ENCODE data around the gene CEL. TPM values are rescaled to one million over a fixed set of nuclear protein-coding genes. Genes with fewer than 3 reads are reported as not detected.
A peak's percentile ranks its signal among the peaks of the same experiment; 100 is the strongest.

The CEL gene
- total RNA-seq, 1 experiment from 2014 or later: 3.6 TPM

GRCh38 chr9:133048595-133048994, 13.2 kb upstream of the CEL start:
- Histone ChIP-seq H2BK20ac (ENCODE audit: low read depth, low read length, poor library complexity, severe bottlenecking) (no peak overlapping the region), H4K5ac (ENCODE audit: insufficient read length, low read depth, low read length) (no peak overlapping the region), H2BK12ac (ENCODE audit: insufficient read length, low read depth, low read length) (no peak overlapping the region), H3K23me2 (ENCODE audit: insufficient read length, low read depth, low read length, poor library complexity, severe bottlenecking) (no peaks in the 10 kb centered on the region), H3K56ac (ENCODE audit: insufficient read length, low read depth, low read length) (no peak overlapping the region), H2AFZ (ENCODE audit: low read length) (no peak overlapping the region), H4K20me1 (ENCODE audit: control insufficient read depth, insufficient read depth, insufficient read length) (no peaks in the 10 kb centered on the region), H3K4ac (ENCODE audit: low read depth, low read length) (no peak overlapping the region), H3K9me3 (ENCODE audit: control insufficient read depth, low read depth, low read length) (no peaks in the 10 kb centered on the region), H4K8ac (replicated peaks; ENCODE audit: insufficient read length, low read depth, low read length) (no peak overlapping the region), H2AK5ac (ENCODE audit: insufficient read length, low read length) (no peak overlapping the region), H4K91ac (ENCODE audit: insufficient read length, low read depth, low read length) (no peak overlapping the region), H2BK5ac (ENCODE audit: insufficient read length, low read length) (no peak overlapping the region), H3K18ac (ENCODE audit: insufficient read length, low read depth, low read length) (no peak overlapping the region), H3K14ac (ENCODE audit: insufficient read depth, low read length) (no peak overlapping the region), H3K23ac (ENCODE audit: insufficient read length, low read depth, low read length) (no peak overlapping the region), H3K4me1 (ENCODE audit: insufficient read depth, low read length) (no peaks in the 10 kb centered on the region), H3K27ac (ENCODE audit: insufficient read length, low read depth, low read length) (no peak overlapping the region), H3K27me3 (ENCODE audit: insufficient read depth, low read length) (no peaks in the 10 kb centered on the region), H3T11ph (ENCODE audit: low read length) (no peak overlapping the region), H2BK120ac (ENCODE audit: low read depth, low read length, poor library complexity, severe bottlenecking) (no peak overlapping the region), H2BK15ac (ENCODE audit: low read depth, low read length) (no peak overlapping the region), H3K9ac (ENCODE audit: extremely low read depth, insufficient read length, low read length) (no peak overlapping the region), H3K4me2 (ENCODE audit: insufficient read depth, insufficient read length, low read length) (no peak overlapping the region), H3K79me1 (ENCODE audit: insufficient read depth, low read depth, low read length, poor library complexity, severe bottlenecking) (no peaks in the 10 kb centered on the region), H3K79me2 (ENCODE audit: insufficient read depth, low read length) (no peaks in the 10 kb centered on the region)
- no CpG with 5 or more reads among the region's 5 CpGs for WGBS (ENCODE audit: extremely low coverage, insufficient read length, low lambda C conversion rate)
- Mint-ChIP-seq H3K27ac (no peak overlapping the region), H3K9me3 (no peaks in the 10 kb centered on the region), H3K27me3 (ENCODE audit: low read depth) (no peaks in the 10 kb centered on the region), H3K4me3 (no peak overlapping the region), H3K4me1 (no peaks in the 10 kb centered on the region), H3K36me3 (ENCODE audit: insufficient read depth in 1 of 3, low read depth in 3 of 3) (peaks cover 29 to 82% (median 68%) of the 10 kb centered on the region in 3 experiments; a peak in 6 of 7 replicates)
- DNase-seq: peak; percentile 52
- TF ChIP-seq CTCF (conservative IDR thresholded peaks at IDR 0.05): peak; percentile 62
